ENCODE measurements around the gene VIL1. TPM values are rescaled to one million over a fixed set of nuclear protein-coding genes. Genes with fewer than 3 reads are reported as not detected.
A peak's percentile ranks its signal among the peaks of the same experiment; 100 is the strongest.

The VIL1 gene
- total and polyA plus RNA-seq, 9 of the 15 experiments (the other 6 are each of a cell fraction or from before 2014, with no cell fraction given), result 0.51 to 2.7 (median 1.2) TPM

DNA sequence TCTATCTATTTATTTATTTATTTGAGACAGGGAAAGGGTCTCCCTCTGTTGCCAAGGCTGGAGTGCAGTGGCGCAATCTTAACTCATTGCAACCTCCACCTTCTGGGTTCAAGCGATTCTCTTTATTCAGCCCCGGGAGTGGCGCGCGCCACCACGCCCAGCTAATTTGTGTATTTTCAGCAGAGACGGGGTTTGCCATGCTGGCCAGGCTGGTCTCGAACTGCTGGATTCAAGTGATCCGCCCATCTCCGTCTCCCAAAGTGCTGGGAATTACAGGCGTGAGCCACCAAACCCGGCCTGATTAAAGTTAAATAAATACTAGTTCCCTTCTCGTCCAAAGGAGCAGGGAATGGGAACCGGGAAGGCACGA, 23.5 kb upstream of the VIL1 start:
- no peaks in the 10 kb centered on the region for H3K36me3 ChIP-seq (ENCODE audit: control insufficient read depth, insufficient read depth, low read length)
- in situ Hi-C loops (cut with MboI), result loop anchor here (5.0 kb wide), 1 partner anchor 108 kb away; no protein-coding TSS in a partner anchor
- no peak for TF ChIP-seq BRD4 (IDR thresholded peaks at IDR 0.05)
- TF ChIP-seq, protein P1, sequence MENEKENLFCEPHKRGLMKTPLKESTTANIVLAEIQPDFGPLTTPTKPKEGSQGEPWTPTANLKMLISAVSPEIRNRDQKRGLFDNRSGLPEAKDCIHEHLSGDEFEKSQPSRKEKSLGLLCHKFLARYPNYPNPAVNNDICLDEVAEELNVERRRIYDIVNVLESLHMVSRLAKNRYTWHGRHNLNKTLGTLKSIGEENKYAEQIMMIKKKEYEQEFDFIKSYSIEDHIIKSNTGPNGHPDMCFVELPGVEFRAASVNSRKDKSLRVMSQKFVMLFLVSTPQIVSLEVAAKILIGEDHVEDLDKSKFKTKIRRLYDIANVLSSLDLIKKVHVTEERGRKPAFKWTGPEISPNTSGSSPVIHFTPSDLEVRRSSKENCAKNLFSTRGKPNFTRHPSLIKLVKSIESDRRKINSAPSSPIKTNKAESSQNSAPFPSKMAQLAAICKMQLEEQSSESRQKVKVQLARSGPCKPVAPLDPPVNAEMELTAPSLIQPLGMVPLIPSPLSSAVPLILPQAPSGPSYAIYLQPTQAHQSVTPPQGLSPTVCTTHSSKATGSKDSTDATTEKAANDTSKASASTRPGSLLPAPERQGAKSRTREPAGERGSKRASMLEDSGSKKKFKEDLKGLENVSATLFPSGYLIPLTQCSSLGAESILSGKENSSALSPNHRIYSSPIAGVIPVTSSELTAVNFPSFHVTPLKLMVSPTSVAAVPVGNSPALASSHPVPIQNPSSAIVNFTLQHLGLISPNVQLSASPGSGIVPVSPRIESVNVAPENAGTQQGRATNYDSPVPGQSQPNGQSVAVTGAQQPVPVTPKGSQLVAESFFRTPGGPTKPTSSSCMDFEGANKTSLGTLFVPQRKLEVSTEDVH (IDR thresholded peaks at IDR 0.05; ENCODE audit: low read depth, partially characterized antibody), result peak; percentile 1
- TF ChIP-seq, protein P2, sequence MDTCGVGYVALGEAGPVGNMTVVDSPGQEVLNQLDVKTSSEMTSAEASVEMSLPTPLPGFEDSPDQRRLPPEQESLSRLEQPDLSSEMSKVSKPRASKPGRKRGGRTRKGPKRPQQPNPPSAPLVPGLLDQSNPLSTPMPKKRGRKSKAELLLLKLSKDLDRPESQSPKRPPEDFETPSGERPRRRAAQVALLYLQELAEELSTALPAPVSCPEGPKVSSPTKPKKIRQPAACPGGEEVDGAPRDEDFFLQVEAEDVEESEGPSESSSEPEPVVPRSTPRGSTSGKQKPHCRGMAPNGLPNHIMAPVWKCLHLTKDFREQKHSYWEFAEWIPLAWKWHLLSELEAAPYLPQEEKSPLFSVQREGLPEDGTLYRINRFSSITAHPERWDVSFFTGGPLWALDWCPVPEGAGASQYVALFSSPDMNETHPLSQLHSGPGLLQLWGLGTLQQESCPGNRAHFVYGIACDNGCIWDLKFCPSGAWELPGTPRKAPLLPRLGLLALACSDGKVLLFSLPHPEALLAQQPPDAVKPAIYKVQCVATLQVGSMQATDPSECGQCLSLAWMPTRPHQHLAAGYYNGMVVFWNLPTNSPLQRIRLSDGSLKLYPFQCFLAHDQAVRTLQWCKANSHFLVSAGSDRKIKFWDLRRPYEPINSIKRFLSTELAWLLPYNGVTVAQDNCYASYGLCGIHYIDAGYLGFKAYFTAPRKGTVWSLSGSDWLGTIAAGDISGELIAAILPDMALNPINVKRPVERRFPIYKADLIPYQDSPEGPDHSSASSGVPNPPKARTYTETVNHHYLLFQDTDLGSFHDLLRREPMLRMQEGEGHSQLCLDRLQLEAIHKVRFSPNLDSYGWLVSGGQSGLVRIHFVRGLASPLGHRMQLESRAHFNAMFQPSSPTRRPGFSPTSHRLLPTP (IDR thresholded peaks at IDR 0.05; ENCODE audit: borderline replicate concordance, extremely low read depth, insufficient read length), result peak; percentile 27
- TF ChIP-seq, protein P3, sequence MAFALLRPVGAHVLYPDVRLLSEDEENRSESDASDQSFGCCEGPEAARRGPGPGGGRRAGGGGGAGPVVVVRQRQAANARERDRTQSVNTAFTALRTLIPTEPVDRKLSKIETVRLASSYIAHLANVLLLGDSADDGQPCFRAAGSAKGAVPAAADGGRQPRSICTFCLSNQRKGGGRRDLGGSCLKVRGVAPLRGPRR (CRISPR knock-in tag; IDR thresholded peaks at IDR 0.05), result no peak
- TF ChIP-seq GTF2E2 (tag; IDR thresholded peaks at IDR 0.05), result 0 out of 2 replicates have a peak, but pooled peaks have one; percentile 21
- TF ChIP-seq ADNP (tag; IDR thresholded peaks at IDR 0.05), result peak; percentile 38; the same call in 1 of the 2 replicates
- TF ChIP-seq BRD9 (IDR thresholded peaks at IDR 0.05; ENCODE audit: low read depth, partially characterized antibody), result peak; percentile 18
- 0 out of 2 replicates have a peak, but pooled peaks have one; percentile 15 for TF ChIP-seq CEBPB (tag; IDR thresholded peaks at IDR 0.05)
- no peaks in the 10 kb centered on the region for H4K20me1 ChIP-seq (replicated peaks; ENCODE audit: control insufficient read depth, insufficient read depth, low read length)
- FAIRE-seq (no peak), ATAC-seq (no peak), DNase-seq (ENCODE audit: extremely low read depth in 1 of 4, low spot score in 3 of 4) (peak in 1 of 4 experiments; percentile 66)
- 2% methylated on average over 15 of the region's 16 CpGs for WGBS (ENCODE audit: insufficient coverage, low coverage, missing lambda C conversion rate)
- peak overlapping the region; percentile 91 for H3K4me2 ChIP-seq (ENCODE audit: insufficient read depth, low read length)
- no peaks in the 10 kb centered on the region for H3K27me3 ChIP-seq (ENCODE audit: control insufficient read depth in 2 of 2, insufficient read depth in 2 of 2, low read length in 2 of 2)
- no peaks in the 10 kb centered on the region for H3K9me3 ChIP-seq (replicated peaks; ENCODE audit: control insufficient read depth, insufficient read depth, low read depth, low read length)
- intact Hi-C loops (cut with micrococcal nuclease), result loop anchor here (5.0 kb wide), 1 partner anchor 172 kb away; the partner anchor contains the start of genes CNOT9 and USP37
- H3K9ac ChIP-seq (ENCODE audit: insufficient read depth in 1 of 2, low read depth in 2 of 2, low read length in 2 of 2), result peak overlapping the region; percentile 73 to 90
- H3K4me3 ChIP-seq, result peak overlapping the region; percentile 57
- CTCF ChIA-PET (ENCODE audit: low intra/inter-chr PET ratio), result interaction anchor here (1.9 to 2.0 kb wide), 2 partner anchors 94 to 123 kb away, joined by 8 to 10 read pairs; no protein-coding TSS in a partner anchor
- H3K79me2 ChIP-seq (ENCODE audit: control insufficient read depth, insufficient read depth, low read length), result peaks cover 57% of the 10 kb centered on the region
- peaks cover 20 to 65% of the 10 kb centered on the region in 2 experiments for H3K4me1 ChIP-seq (replicated peaks in 1 of 2; ENCODE audit: control insufficient read depth in 2 of 2, insufficient read depth in 2 of 2, low read length in 2 of 2)
- peak overlapping the region; percentile 90 for H3K27ac ChIP-seq (ENCODE audit: extremely low read depth, low read depth, low read length)
- BruUV-seq (replicated peaks), result TSS peak; percentile 45
- H2AFZ ChIP-seq (ENCODE audit: low read depth, low read length), result peak overlapping the region; percentile 92
- H3K9me1 ChIP-seq (ENCODE audit: control insufficient read depth, insufficient read depth, low read length), result no peaks in the 10 kb centered on the region
- POLR2A ChIA-PET, result interaction anchor here (0.5 to 2.2 kb wide), 11 partner anchors 9 to 130 kb away, joined by 3 to 9 read pairs (median 3); partner anchors contain the start of genes AAMP and PNKD

Data from K562 (cell line).